Thoracic aorta (tissue), 2 donors: ENCODE results near the gene SLC6A19. TPM values are rescaled to one million over a fixed set of nuclear protein-coding genes. Genes with fewer than 3 reads are reported as not detected.

Source experiments
- ATAC-seq: fragments of 150-250 bp; one replicate; pipeline ENCODE4 v1.8.0; 2017; ENCODE audit warnings: low read depth; ENCODE audit not compliant: insufficient number of reproducible peaks, low FRiP score
- DNase-seq: peaks from one replicate; pipeline ENCODE4 v3.0.0-alpha.2; 2020; ENCODE audit warnings: low spot score
- H3K27ac ChIP-seq, 2 donors: fragments of 200-600 bp; sonication (generic); 1 replicate in 1 of 2; 2 replicates in 1 of 2; pipeline ENCODE4 v1.5.1; 2016; ENCODE audit warnings: mild to moderate bottlenecking in 2 of 2, moderate library complexity in 2 of 2
- H3K27me3 ChIP-seq: fragments of 200-600 bp; sonication (generic); replicated peaks from 2 replicates; pipeline ENCODE4 v1.6.0; 2016; ENCODE audit warnings: mild to moderate bottlenecking; ENCODE audit not compliant: insufficient read depth
- H3K36me3 ChIP-seq: fragments of 200-600 bp; sonication (generic); one replicate; pipeline ENCODE4 v1.5.1; 2016
- H3K4me1 ChIP-seq, 2 donors: fragments of 200-600 bp; sonication (generic); 1 replicate in 1 of 2; 2 replicates in 1 of 2; pipeline versions ENCODE4 v1.5.1 to v1.6.0; 2016; ENCODE audit warnings: low read depth in 2 of 2, mild to moderate bottlenecking in 1 of 2; ENCODE audit not compliant: control insufficient read depth in 1 of 2
- H3K4me3 ChIP-seq: fragments of 200-600 bp; sonication (generic); 2 replicates; pipeline ENCODE4 v1.5.1; 2016; ENCODE audit warnings: mild to moderate bottlenecking
- H3K9me3 ChIP-seq: fragments of 200-600 bp; sonication (generic); 2 replicates; pipeline ENCODE4 v1.5.1; 2016
- CTCF ChIP-seq: fragments of 200-600 bp; sonication (generic); IDR thresholded peaks from one replicate; pipeline ENCODE4 v1.5.1; 2019; ENCODE audit warnings: antibody characterized with exemption
- total RNA-seq, 2 donors: library from RNA; depleted of rRNA; stranded (reverse); fragments of >200 nt; gene quantifications; one replicate each; pipeline versions ENCODE4 v1.1.0 to v1.2.3, GENCODE V29; 2016

SLC6A19 gene
- total RNA-seq, 2 donors from 2014 or later = not detected

GRCh38 chr5:1241509-1242080 lies 40.2 kb downstream of the SLC6A19 start:
- no peak for ATAC-seq
- DNase-seq = no peak

DNA sequence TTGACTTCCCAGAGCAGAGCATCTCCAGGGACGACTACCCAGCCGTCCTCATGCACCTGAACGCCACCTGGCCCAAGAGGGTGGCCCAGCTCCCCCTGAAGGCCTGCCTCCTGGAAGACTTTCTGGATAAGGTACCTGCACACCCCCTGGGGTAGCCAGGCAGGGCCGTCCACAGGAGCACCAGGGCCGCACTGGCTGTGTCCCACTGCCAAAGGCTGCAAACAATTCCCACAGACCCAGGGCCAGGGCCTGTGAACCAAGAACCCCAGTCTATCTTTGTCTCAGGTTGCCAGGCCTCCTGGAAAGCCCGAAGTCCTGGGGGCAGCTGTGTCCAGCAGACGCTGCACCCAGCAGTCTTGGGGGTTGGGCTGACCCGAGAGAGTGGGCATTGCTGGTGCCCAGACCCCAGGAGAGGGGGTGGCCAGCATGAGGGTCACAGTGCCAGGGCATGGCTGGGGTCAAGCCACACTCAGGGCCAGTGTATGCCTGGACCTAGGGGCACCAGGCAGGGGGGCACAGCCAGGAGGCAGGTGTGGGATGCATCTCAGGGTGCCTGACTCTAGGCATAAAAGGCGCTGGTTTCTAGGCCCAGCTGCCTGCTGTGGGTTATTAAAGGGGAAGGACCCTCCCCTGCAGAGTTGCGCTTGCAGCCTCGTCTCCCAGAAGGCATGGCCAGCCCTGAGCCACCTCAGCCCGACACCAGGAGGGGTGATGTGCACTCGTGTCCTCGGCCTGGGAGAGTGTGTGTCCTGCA lies 41.5 kb downstream of the SLC6A19 start:
- Histone ChIP-seq H3K4me3 (no peak overlapping the region), H3K9me3 (no peaks in the 10 kb centered on the region), H3K4me1 (no peaks in the 10 kb centered on the region), H3K27me3 (no peaks in the 10 kb centered on the region), H3K36me3 (no peaks in the 10 kb centered on the region), H3K27ac (no peak overlapping the region)
- no peak for TF ChIP-seq CTCF
- ATAC-seq (no peak), DNase-seq (no peak)

More at GRCh38 chr5:1241509-1242080, 40.2 kb downstream of the SLC6A19 start:
- no peaks in the 10 kb centered on the region for H3K27me3 ChIP-seq
- no peaks in the 10 kb centered on the region for H3K9me3 ChIP-seq
- H3K4me3 ChIP-seq = no peak overlapping the region
- H3K4me1 ChIP-seq = no peaks in the 10 kb centered on the region
- no peak overlapping the region for H3K27ac ChIP-seq
- TF ChIP-seq CTCF = no peak
- no peaks in the 10 kb centered on the region for H3K36me3 ChIP-seq

DNA sequence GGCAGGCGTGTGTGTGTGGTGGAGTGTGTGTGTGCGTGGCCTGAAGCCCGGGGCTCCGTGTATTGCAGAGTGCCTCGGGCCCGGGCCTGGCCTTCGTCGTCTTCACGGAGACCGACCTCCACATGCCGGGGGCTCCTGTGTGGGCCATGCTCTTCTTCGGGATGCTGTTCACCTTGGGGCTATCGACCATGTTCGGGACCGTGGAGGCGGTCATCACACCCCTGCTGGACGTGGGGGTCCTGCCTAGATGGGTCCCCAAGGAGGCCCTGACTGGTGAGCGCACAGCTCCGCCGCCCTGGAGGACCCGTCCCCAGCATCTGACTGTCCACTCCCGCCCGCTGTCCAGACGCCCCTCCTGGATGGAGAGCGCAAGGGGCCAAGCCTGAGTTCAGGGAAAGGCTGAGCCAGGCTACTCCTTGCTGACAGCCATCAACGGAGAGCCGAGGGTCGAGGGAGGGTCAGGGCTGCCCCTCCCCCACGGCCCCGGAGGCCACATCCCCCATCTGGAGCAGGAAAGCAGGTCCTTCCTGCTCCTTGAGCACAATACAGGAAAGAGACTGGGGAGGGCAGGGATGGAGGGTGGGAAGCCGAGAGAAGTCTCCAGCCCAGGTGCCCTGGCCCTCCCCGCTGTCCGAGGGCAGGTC lies 42.2 kb downstream of the SLC6A19 start:
- H3K27ac ChIP-seq = no peak overlapping the region
- H3K27me3 ChIP-seq = no peaks in the 10 kb centered on the region
- H3K4me3 ChIP-seq = no peak overlapping the region
- no peaks in the 10 kb centered on the region for H3K4me1 ChIP-seq
- DNase-seq (no peak), ATAC-seq (no peak)
- H3K36me3 ChIP-seq = no peaks in the 10 kb centered on the region
- no peaks in the 10 kb centered on the region for H3K9me3 ChIP-seq
- no peak for TF ChIP-seq CTCF

DNA sequence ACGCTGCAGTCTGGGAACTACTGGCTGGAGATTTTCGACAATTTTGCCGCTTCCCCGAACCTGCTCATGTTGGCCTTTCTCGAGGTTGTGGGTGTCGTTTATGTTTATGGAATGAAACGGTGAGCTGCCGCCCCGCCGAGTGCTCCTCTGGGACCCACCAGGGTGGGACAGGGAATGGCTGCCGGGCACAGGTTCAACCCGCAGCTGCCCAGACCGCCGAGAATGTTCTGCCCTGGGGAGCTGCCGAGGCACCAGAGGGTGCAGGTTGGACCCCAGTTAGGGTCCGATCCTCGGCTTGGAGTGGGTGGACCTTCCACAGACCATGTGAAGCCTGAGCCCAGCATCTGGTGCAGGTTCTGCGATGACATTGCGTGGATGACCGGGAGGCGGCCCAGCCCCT lies 42.9 kb downstream of the SLC6A19 start:
- Histone ChIP-seq H3K4me3 (no peak overlapping the region), H3K27ac (no peak overlapping the region), H3K9me3 (no peaks in the 10 kb centered on the region), H3K36me3 (no peaks in the 10 kb centered on the region), H3K27me3 (no peaks in the 10 kb centered on the region), H3K4me1 (no peaks in the 10 kb centered on the region)
- no peak for DNase-seq
- ATAC-seq = no peak
- TF ChIP-seq CTCF = no peak

DNA sequence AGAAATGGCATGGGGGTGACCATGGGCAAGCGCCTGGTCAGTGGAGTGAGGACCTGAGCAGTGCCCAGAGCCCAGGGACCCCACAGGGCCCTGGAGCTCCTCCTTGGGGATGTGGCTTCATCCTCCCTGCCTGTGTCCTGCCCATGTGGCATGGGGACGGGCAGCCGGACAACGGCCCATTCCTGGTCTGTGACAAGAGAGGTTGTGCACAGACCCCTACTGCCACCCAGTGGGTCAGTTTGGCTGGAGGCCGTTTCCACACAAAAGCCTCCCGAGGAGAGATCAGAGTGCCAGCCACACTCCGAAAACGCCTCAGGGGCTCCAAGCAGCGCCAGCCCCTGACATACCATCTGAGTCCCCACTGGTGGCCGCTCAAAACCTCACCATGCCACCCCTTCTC lies 43.6 kb downstream of the SLC6A19 start:
- DNase-seq (no peak), ATAC-seq (no peak)
- Histone ChIP-seq H3K4me1 (no peaks in the 10 kb centered on the region), H3K9me3 (no peaks in the 10 kb centered on the region), H3K4me3 (no peak overlapping the region), H3K27me3 (no peaks in the 10 kb centered on the region), H3K27ac (no peak overlapping the region), H3K36me3 (no peaks in the 10 kb centered on the region)
- TF ChIP-seq CTCF = no peak
